GM18873 (cell line): ENCODE measurements around the gene PPP2R1A.
"Not testable (repeated sequence)": the region's sequence is repeated elsewhere in the genome, so short reads cannot be mapped to it uniquely, and the experiment has no call there.

Source experiments
- ATAC-seq: cut with Tn5 transposase; IDR thresholded peaks from one replicate; pipeline ENCODE4 v1.9.1; 2021; ENCODE audit warnings: mild to moderate bottlenecking, moderate library complexity, moderate number of reproducible peaks; ENCODE audit not compliant: unreplicated experiment, low FRiP score

Gene PPP2R1A

DNA sequence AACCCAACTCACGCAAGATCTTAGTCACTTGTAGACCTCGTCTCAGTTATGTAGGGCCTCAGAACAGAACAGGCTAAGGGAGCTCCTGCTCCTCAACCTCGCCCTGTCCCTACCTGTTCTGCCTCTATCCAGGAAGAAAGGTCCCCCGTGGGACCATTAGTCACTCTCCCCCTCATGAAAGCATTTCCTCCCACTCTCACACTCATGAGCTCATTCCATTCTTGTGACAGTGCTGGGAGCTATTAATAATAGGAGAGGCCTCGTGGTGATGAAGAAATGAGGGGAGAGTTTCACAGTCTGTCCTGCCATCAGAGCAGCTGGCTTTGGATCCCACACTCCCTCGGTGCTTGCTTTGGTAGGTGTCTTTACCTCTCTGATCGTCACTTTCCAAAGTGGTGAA lies 10.2 kb downstream of the PPP2R1A start:
- ATAC-seq = no peak

DNA sequence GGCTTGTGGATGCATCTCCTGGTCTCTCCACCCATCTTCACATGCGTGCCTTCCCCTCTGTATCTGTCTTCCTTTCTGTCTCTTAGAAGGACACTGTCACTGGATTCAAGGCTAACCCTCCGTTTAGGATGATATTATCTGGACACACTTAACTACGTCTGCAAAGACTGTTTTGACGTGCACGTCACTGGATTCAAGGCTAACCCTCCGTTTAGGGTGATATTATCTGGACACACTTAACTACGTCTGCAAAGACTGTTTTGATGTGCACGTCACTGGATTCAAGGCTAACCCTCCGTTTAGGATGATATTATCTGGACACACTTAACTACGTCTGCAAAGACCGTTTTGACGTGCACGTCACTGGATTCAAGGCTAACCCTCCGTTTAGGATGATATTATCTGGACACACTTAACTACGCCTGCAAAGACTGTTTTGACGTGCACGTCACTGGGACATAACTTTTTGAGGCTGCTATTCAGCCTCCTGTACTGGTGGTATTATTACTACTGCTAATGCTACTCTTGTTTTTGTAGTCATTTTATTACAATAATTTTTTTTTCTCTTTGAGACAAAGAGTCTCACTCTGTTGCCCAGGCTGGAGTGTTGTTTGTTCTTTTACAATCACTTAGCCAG lies 11.0 kb downstream of the PPP2R1A start:
- not testable (repeated sequence) for ATAC-seq

DNA sequence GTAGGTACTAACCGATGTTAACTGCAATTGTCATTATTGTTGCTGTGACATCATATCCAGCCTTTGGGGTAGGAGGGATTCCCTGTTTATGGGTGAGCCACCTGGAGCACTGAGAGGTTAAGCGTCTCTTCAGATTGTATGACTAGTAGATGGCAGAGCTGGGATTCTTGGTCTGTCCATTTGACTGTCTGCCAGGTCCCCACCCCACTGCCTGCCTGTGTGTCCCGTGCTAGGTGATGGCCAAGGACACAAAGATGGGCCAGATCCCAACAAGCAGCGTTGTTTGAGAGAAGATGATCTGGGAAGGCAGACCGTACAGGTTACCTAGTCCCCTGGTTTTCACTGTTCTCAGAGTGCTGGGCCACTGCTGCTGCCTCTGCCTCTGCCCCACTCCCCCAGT lies 16.6 kb downstream of the PPP2R1A start:
- no peak for ATAC-seq

DNA sequence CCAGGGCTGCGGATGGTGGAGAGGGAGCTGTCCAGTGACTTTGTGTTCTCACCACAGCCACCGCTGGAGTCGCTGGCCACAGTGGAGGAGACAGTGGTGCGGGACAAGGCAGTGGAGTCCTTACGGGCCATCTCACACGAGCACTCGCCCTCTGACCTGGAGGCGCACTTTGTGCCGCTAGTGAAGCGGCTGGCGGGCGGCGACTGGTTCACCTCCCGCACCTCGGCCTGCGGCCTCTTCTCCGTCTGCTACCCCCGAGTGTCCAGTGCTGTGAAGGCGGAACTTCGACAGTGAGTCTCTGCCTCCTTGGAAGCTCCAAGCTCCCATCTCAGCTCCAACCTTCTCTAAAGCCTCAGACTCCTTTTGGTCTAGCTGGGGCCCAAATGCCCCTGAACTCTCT lies 21.4 kb downstream of the PPP2R1A start:
- ATAC-seq = no peak

DNA sequence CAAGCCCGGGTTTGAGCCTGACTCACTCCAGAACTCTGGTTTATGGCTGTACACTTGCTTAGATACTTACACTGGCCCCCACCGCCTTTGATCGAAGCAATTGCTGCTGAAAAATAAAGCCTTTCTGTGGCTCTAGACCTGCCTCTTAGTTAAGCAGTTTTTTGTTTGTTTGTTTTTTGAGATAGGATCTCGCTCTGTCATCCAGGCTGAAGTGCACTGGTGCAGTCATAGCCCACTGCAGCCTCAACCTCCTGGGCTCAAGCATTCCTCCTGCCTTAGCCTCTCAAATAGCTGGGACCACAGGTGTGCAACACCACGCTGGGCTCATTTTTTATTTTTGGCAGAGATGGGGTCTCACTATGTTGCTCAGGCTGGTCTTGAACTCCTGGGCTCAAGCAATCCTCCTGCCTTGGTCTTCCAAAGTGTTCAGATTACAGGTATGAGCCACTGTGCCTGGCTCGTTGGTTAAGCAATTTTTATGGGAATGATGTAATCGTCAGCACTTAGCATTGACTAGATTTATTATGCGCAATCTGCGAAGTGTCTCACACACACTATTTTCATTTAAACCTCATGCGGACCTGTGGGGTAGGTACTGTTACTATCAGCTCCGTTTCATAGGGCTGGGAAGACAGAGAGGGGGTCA lies 22.2 kb downstream of the PPP2R1A start:
- no peak for ATAC-seq

DNA sequence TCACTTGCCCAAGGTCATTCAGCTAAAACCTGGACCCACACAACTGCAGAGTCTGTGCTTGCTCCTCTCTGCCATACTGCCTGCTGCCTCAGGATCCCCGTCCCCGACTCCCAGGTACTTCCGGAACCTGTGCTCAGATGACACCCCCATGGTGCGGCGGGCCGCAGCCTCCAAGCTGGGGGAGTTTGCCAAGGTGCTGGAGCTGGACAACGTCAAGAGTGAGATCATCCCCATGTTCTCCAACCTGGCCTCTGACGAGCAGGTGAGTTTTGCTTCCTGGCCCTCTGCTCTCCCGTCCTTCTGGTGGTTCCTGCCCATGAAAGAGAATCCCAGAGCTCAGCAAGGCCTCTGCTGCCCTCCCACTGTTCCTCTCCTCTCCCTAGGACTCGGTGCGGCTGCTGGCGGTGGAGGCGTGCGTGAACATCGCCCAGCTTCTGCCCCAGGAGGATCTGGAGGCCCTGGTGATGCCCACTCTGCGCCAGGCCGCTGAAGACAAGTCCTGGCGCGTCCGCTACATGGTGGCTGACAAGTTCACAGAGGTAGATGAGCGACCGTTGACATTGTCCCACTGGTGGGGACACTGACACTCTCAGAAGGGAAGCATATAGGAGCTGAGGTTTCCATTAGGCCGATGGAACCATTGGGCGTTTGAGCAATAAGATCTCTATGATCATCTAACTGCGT lies 22.9 kb downstream of the PPP2R1A start:
- no peak for ATAC-seq

DNA sequence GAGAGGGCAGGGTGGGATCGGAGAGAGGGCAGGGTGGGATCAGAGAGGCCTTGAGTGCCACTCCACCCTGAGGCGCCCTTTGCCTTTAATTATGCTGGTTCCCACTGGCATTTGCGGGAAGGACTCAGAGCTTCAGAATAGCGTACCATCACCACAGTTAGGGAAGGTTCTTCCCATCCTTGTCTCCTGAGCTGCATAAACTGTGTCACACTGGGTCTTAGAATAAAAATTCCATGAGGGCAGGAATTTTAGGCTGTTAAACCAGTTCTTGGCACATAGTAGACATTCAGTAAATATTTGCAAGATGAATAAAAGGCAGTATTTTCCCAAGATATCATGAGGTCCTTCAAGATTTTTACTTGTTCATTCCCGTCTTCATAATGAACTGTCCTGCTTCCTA lies 24.4 kb downstream of the PPP2R1A start:
- ATAC-seq = no peak

DNA sequence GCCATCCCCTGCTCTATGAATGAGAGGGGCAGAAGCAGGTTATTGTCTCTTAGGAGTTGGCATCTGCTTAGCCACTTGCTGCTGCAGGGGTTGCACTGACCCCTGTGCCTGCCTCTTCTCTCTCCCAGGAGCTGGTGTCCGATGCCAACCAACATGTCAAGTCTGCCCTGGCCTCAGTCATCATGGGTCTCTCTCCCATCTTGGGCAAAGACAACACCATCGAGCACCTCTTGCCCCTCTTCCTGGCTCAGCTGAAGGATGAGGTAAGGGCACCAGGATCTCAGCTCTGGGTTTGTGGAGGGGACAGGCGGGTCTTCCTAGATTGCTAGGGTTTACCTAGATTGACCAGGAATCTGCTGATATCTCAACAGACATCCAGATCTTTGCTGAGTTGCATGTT lies 26.5 kb downstream of the PPP2R1A start:
- ATAC-seq = no peak

DNA sequence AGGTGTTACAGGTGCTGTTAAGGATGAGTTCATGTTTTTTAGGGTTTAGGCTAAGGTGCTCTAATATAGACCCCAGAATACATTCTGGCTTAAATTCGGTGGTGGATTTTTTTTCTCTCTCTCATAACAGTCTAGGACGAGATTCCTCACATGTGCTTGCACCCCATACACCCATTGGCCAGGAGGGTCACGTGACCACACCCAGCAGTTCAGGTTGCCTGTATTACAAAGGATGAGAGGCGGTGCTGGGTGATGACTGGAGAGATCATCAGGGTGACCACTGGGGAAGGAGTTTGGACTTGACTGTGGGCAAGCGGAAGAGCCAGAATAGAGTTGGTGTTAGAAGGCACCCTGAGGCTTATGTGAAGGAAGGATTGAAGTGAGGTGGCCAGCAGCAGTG lies 27.7 kb downstream of the PPP2R1A start:
- ATAC-seq = no peak

DNA sequence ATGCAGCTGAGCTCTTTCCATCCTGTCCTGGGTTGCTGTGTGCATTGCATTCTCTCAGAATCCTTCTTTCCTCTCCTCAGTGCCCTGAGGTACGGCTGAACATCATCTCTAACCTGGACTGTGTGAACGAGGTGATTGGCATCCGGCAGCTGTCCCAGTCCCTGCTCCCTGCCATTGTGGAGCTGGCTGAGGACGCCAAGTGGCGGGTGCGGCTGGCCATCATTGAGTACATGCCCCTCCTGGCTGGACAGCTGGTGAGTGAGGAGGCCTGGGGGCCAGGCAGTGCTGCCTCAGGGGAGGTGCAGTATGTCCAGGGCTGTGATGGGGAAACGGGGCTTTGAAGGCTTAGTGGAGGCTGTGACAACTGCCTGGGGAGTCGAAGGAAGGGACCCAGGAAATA lies 29.8 kb downstream of the PPP2R1A start:
- no peak for ATAC-seq

DNA sequence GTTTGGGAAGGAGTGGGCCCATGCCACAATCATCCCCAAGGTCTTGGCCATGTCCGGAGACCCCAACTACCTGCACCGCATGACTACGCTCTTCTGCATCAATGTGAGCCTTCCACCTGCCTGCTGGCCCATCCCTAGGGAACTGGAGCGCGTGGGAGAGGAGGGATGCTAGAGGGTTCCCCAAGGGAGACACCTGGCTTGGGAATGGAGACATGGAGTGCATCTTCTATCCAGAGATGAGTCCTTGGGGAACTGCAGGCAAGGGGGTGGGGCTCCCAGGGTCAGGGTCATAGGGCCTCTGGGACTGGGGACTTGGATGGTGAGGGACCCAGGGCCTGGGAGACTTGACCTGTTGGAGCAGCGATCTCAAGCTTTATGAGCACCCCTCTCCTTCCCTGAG lies 31.2 kb downstream of the PPP2R1A start:
- ATAC-seq = no peak

DNA sequence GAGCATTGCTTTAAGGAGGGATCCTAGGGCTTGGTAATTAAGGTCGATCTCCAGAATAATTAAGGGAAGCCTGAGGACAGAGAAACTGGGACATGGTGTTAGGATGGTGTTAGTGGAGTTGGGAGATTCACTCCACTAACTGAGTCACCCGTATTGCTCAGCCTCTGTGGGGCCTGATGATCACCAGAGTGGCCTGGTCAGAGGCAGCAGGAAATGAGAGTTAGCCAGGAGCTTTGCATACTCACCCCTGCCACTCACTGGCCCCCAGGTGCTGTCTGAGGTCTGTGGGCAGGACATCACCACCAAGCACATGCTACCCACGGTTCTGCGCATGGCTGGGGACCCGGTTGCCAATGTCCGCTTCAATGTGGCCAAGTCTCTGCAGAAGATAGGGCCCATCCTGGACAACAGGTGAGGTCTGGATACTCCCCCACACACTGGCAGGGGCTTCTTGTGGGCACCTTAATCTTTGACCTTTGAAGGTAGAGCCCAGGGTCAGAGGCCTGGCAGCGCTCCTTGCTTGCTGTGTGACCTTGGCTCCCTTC lies 32.1 kb downstream of the PPP2R1A start:
- ATAC-seq = no peak

DNA sequence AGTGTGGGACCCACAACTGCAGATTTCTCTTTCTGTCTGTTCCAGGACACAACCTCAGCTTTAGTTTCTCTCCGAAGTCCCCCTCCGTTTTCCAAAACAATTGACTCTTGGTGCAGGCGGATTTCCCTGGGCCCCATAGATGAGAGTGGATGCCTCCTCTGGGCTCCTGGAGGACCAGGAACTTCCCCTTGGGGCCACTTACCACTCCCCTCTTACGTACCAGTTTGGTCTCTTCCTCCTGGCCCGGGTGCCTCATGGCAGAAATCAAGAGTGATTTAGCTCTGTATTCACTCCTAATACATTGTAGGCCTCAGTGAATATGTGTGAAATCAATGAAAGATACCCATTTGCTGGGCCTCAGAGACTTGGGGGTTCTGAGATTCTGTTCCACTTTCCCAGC lies 34.4 kb downstream of the PPP2R1A start:
- no peak for ATAC-seq

DNA sequence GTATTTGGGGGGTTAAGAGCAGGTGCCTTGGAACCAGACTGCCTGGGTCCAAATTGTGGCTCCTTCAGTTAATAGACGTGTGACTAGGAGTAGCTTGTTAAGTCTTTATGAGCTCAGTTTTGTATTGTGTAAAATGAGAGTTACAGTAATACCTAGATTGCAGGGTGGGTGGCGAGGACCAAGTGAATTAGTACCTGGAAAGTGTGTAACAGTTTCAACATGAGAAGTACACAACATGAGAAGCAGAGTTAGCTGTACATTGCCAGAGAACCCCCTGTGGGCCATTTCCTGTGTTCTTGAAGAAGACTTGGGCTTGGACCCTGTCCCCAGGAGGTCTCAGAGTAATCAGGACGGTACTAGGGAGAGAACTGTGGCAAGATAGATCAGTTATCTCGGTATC lies 36.8 kb downstream of the PPP2R1A start:
- ATAC-seq = no peak

DNA sequence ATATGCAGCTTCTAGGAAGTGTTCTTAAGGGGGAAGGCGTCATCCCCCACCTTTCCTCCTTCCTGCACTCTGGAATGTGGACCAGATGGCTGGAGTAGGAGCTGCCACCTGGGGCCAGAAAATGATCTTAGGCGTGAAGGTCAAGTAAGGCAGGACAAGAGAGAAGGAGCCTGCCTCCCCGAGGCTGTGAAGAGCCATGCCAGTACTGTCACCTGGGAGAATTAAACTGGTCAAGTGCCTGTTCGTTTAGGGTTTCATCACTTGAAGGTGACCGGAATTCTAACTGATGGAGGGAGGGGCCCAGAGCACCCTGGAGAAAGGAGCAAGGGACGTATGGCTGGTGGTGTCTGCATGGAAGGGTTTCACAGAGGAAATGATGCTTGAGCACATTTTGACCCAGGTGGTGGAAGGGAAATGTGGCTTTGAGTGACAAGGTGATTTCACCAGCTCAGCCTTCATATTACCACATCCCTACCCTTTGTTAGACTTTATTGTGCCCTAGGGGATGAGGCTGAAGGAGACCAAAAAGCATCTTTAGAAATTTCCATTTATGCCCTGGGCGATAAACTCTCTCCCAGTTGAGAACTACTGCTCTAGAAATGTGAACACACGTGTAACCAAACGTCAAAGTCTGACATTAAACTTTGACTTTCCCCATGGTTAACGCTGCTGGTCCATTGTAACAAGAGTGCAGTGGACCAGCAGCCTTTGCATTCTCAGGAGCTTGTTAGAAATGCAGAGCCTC lies 37.5 kb downstream of the PPP2R1A start:
- ATAC-seq = no peak

DNA sequence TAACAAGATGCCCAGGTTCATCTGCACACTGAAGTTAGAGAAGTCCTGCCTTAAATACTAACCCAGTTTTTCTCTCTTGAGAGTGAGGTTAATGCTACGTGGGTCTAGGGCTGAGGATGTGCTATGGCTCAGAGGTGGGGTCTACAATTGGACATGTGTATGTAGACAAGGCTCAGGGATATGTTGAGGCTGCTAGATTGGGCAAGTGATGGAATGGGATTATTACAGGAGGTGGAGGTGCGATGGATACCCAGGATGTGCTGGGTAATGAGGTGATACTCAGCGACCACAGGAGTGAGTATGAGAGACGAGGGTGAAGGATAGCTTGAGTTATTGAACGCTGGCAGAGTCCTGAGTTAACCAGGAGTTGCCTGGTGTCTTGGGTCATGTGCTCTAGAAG lies 38.1 kb downstream of the PPP2R1A start:
- no peak for ATAC-seq

DNA sequence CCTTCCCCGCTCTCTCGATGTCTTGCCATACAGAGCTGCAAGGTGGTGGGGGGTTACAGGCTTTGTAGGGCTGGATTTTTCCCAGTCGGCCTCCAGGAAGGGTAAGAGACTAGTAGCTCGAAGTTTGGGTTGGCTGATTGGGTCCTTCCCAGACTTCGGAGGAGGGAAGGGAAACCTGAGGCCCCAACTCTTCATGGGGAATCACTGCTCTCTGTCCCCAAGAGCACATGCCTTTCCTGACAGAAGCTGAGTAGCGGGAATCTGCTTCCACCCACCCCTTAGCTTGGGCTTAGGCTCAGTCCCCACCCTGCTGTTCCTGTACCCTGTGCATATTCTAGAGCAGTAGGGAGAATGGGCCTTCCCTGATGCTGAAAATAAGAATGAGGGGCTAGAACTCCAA lies 39.7 kb downstream of the PPP2R1A start:
- no peak for ATAC-seq

DNA sequence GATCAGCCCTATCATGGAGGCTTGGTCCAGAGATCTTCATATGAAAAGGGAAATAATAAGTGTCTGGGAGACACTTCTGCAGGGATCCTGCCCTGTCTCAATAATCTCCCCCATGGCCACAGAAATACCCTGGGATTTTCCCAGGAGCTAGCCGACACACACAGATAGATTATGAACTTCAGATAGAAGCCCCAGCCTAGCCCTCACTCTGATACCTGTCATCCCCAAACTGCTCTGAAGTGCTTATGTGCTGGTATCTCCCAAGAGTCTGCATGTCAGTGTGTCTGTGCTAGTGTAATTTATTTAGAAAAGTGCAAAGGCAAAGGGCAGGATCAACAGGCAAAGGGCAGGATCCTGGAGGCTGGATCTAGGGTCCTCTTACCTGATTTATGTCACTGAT lies 40.8 kb downstream of the PPP2R1A start:
- ATAC-seq = no peak

DNA sequence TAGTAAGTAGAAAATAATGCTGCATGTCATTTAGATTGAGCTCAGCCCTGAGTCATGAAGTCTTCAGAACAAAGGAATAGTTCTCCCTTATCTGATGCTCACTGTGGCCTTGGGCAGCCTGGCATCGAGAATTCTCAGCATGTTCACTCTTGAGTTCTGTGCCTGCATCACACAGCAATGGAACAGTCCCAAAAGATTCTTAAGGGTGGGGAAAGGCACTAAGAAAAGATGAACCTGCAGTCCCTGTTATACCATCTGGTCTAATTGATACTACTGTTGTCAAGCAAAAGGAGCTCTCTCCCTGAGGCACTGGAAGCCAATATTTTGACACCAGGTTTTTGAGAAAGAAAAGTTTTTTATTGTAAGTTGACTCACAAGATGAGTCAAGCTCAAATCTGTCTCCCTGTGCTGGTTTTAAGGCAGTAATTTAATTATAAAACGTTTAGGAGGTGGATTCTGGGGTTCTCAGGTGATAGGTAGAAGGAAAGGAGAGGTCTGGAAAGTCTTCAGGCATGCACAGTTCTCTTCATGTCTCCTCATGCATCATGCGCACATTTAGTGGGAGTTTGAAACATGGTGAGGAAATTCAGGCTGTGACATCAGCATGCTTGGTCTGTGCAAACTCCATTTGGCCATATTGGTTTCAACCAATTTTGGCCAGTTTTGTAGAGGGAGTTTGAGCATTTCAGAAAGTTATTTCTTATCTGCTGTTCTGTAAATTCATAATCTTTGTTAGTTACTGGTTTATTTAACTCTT lies 41.5 kb downstream of the PPP2R1A start:
- no peak for ATAC-seq

DNA sequence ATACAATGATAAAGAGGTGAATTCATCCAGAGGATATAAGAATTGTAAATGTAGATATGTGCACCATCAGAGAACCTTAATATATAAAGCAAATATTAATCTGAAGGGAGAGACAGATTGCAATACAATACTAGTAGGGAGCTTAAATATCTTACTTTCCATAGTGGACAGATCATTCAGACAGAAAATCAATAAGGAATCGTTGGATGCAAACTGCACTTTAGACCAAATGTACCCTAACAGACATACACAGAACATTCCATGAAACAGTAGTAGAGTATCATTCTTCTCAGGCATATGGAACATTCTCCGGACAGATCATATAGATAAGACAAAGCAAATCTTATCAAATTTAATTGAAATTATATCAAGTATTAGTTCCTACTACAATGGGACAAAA lies 44.6 kb downstream of the PPP2R1A start:
- ATAC-seq = no peak
